ENCODE measurements around the gene ZNF195.
"Not testable (repeated sequence)": the region's sequence is repeated elsewhere in the genome, so short reads cannot be mapped to it uniquely, and the experiment has no call there.

Gene ZNF195

GRCh38 chr11:3378426-3379423 is at the start of gene ZNF195:
Gene ZNF195 (minus strand): TSS chr11:3379146. CDS start chr11:3379040, 106 bp downstream.
- peak; percentile 98 for DNase-seq

- not testable (repeated sequence) for DNase-seq
Measured at GRCh38 chr11:3428076-3428475, 49.1 kb upstream of the ZNF195 start.

GRCh38 chr11:3426541-3426940 is 47.6 kb upstream of the ZNF195 start:
- not testable (repeated sequence) for DNase-seq

- DNase-seq, result not testable (repeated sequence)
Measured at GRCh38 chr11:3423928-3424327, 45.0 kb upstream of the ZNF195 start.

GRCh38 chr11:3423138-3423731 is 44.3 kb upstream of the ZNF195 start:
- not testable (repeated sequence) for DNase-seq

GRCh38 chr11:3422380-3423137 is 43.6 kb upstream of the ZNF195 start:
- DNase-seq, result peak; percentile 98 to 99

- DNase-seq, result peak in 1 of 2 donors; percentile 20
Measured at GRCh38 chr11:3421608-3422379, 42.8 kb upstream of the ZNF195 start.

GRCh38 chr11:3420281-3421042 is 41.5 kb upstream of the ZNF195 start:
- DNase-seq, result not testable (repeated sequence)

- DNase-seq, result not testable (repeated sequence)
Measured at GRCh38 chr11:3419496-3419895, 40.5 kb upstream of the ZNF195 start.

- DNase-seq, result peak; percentile 63 to 71
Measured at GRCh38 chr11:3417047-3417446, 38.1 kb upstream of the ZNF195 start.

- not testable (repeated sequence) for DNase-seq
Measured at GRCh38 chr11:3415301-3415700, 36.4 kb upstream of the ZNF195 start.

- DNase-seq, result not testable (repeated sequence)
Measured at GRCh38 chr11:3413666-3414065, 34.7 kb upstream of the ZNF195 start.

- DNase-seq, result no peak
Measured at GRCh38 chr11:3412837-3413236, 33.9 kb upstream of the ZNF195 start.

- DNase-seq, result peak; percentile 56 to 84
Measured at GRCh38 chr11:3408722-3409121, 29.8 kb upstream of the ZNF195 start.

GRCh38 chr11:3408058-3408605 is 29.2 kb upstream of the ZNF195 start:
- DNase-seq, result not testable (repeated sequence)

- DNase-seq, result not testable (repeated sequence)
Measured at GRCh38 chr11:3406937-3407336, 28.0 kb upstream of the ZNF195 start.

- DNase-seq, result not testable (repeated sequence)
Measured at GRCh38 chr11:3406223-3406875, 27.4 kb upstream of the ZNF195 start.

GRCh38 chr11:3404076-3404925 is 25.4 kb upstream of the ZNF195 start:
- DNase-seq, result not testable (repeated sequence)

GRCh38 chr11:3402861-3403250 is 23.9 kb upstream of the ZNF195 start:
- not testable (repeated sequence) for DNase-seq

All from CD4-positive, alpha-beta T cell treated with Interferon alpha-2 for 1 hour (primary cell).